Measurements from ENCODE around the gene ASIP.

The ASIP gene

DNA sequence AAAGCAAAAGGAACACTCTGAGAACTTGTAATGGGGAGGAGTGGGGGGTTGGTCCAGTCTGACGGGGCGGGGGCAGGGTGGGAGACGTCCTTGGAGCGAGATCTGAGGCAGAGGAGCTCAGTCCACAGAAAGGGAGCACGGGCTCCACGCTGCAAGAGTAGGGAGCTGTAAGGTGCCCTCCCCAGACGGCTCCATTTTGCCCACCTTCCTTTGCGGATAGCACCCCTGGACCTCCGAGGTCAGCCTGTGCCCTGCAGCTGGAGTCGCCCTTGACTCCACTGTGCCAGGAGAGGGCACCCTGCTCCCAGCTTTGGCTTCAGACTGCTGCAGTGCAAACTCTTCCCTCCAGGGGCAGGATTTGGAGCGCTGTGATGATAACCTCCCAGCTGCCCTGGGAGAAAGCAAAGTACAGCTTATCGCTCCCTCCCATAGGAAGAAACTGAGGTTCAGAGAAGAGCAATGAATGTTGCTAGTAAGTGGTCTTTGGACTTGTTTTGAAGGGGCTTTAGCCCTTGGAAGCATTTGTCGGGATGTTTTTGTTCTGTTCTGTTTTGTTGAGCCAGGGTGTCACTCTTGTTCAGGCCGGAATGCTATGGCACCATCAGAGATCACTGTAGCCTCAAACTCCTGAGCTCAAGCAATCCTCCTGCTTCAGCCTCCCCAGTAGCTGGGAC is 71.5 kb downstream of the ASIP start:
- peak; percentile 71 for DNase-seq

- no peak for DNase-seq
Measured at GRCh38 chr20:34315236-34315635, 74.0 kb downstream of the ASIP start.

DNA sequence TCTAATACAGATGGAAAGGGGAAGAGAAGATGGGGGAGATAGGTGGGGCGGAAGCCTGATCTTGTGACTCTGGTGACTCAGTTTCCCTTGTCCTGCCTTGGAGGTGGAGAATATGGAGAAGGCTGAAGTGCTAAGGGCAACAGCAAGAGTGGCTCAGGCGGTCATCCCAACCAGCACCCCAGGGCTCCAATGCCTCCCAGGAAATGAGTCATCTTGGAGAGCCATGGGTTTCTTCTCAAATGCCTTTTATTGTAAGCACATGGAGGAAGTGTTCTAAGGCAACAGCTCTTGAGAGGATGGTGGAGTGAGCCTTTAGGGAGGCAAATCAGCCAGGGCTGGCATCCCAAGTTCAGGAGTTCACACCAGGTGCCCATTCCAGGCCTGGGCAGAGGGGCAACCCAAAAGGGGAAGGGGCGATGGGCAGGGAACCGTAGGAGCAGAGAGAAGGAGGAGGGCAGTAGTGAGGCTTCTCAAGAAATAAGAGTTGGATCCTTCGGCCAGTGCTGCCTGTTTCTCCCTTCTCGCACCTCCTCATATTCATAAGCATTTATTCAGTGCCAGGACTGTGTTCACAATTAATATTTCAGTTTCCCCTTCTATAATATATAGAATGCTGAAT is 75.1 kb downstream of the ASIP start:
- DNase-seq: no peak
